Gastroesophageal sphincter (tissue), 4 donors: ENCODE results near the gene SLC4A2. TPM values are rescaled to one million over a fixed set of nuclear protein-coding genes. Genes with fewer than 3 reads are reported as not detected.

Source experiments
- ATAC-seq: fragments of 150-250 bp; one replicate; pipeline ENCODE4 v1.9.1; 2016; ENCODE audit warnings: mild to moderate bottlenecking, moderate library complexity
- H3K27ac ChIP-seq, 4 donors: fragments of 200-600 bp; sonication (generic) in 3 of 4; 1 replicate in 3 of 4; 2 replicates in 1 of 4; pipeline ENCODE4 v1.5.1; 2016 to 2019
- H3K27me3 ChIP-seq: fragments of 200-600 bp; sonication (generic); one replicate; pipeline ENCODE4 v1.5.1; 2019
- H3K36me3 ChIP-seq, 2 donors: fragments of 200-600 bp; sonication (generic); one replicate each; pipeline ENCODE4 v1.5.1; 2019; ENCODE audit warnings: control low read depth in 1 of 2
- H3K4me1 ChIP-seq, 3 donors: fragments of 200-600 bp; sonication (generic); 1 replicate in 2 of 3; 2 replicates in 1 of 3; pipeline ENCODE4 v1.5.1; 2016 to 2019; ENCODE audit warnings: control low read depth in 2 of 3
- H3K4me3 ChIP-seq, 2 donors: fragments of 200-600 bp; sonication (generic); one replicate each; pipeline ENCODE4 v1.5.1; 2019; ENCODE audit warnings: mild to moderate bottlenecking in 1 of 2, moderate library complexity in 1 of 2
- H3K9me3 ChIP-seq, 3 donors: fragments of 200-600 bp; sonication (generic); one replicate each; pipeline ENCODE4 v1.5.1; 2017 to 2019; ENCODE audit warnings: control low read depth in 2 of 3
- EP300 ChIP-seq: sonication (generic); formaldehyde crosslinking; IDR thresholded peaks from one replicate; pipeline ENCODE4 v1.6.1; 2017; ENCODE audit warnings: antibody characterized with exemption, mild to moderate bottlenecking
- POLR2A ChIP-seq, 2 donors: fragments of 450-650 bp; IDR thresholded peaks; one replicate each; pipeline ENCODE4 v1.6.1; 2017; ENCODE audit warnings: antibody characterized with exemption in 2 of 2, mild to moderate bottlenecking in 2 of 2, moderate library complexity in 1 of 2
- POLR2AphosphoS5 ChIP-seq: sonication (generic); formaldehyde crosslinking; IDR thresholded peaks from one replicate; pipeline ENCODE4 v1.6.1; 2017; ENCODE audit warnings: antibody characterized with exemption
- WGBS, 2 donors: methylation state at CpG; one replicate each; pipeline ENCODE4 v1.1.5; 2018; ENCODE audit warnings: low coverage in 1 of 2; 5-methylcytosine and 5-hydroxymethylcytosine counted together
- total RNA-seq, 4 donors: library from RNA; depleted of rRNA; stranded (reverse); fragments of >200 nt; gene quantifications; one replicate each; pipeline ENCODE4 v1.1.0, GENCODE V29; 2016
- TF ChIP-seq, protein P1 (sequence below), 4 experiments: fragments of 200-600 bp in 2 of 4; fragments of 450-650 bp in 2 of 4; sonication (generic) in 1 of 4; IDR thresholded peaks; one replicate each; pipeline ENCODE4 v1.5.1; 2017 to 2019; ENCODE audit warnings: antibody characterized with exemption in 4 of 4, mild to moderate bottlenecking in 2 of 4, moderate library complexity in 2 of 4

The SLC4A2 gene
- total RNA-seq, 4 donors from 2014 or later: 77.8 to 152 (median 95.7) TPM

DNA sequence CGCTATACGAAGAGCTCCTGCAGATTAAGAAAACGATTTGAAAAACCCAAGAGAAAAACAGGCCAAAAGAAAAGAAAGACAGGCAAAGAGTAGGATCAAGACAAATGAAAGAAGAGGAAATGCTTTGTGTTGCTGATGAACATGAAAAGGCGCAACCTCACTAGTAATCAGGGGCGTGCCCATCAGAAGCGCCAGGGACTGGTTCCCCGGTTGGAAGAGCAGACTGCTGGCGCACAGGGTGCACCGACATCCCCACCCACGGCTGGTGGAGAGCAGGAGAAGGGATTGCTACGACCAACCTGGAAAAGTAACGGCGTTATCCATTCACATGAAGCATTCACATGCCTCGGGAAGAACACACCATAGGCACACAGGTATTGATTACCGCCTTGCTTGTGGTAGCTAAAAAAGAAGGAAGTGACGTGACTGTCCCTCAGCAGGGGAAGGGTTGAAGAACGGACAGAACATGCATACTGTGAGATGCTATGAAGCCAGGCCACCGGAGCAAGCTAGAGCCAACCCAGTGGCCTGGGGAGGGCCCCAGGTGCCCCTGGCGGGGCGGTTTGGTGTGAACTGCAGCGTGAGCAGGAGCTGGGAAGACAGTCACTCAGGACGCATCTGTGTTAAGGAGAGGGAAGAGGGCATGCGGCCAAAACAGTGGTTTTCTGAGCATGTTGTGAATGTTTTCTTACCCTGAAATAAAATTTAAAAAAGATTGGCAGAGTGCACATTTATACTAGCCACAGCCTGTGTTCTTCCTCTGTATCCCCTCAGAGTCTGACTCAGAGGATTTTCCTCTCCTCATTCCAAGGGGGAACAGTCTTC is 45.2 kb downstream of the SLC4A2 start:
- no peak for TF ChIP-seq POLR2AphosphoS5
- TF ChIP-seq POLR2A (IDR thresholded peaks at IDR 0.05): no peak
- TF ChIP-seq EP300: no peak
- TF ChIP-seq, protein P1, sequence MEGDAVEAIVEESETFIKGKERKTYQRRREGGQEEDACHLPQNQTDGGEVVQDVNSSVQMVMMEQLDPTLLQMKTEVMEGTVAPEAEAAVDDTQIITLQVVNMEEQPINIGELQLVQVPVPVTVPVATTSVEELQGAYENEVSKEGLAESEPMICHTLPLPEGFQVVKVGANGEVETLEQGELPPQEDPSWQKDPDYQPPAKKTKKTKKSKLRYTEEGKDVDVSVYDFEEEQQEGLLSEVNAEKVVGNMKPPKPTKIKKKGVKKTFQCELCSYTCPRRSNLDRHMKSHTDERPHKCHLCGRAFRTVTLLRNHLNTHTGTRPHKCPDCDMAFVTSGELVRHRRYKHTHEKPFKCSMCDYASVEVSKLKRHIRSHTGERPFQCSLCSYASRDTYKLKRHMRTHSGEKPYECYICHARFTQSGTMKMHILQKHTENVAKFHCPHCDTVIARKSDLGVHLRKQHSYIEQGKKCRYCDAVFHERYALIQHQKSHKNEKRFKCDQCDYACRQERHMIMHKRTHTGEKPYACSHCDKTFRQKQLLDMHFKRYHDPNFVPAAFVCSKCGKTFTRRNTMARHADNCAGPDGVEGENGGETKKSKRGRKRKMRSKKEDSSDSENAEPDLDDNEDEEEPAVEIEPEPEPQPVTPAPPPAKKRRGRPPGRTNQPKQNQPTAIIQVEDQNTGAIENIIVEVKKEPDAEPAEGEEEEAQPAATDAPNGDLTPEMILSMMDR (IDR thresholded peaks at IDR 0.05): no peak
- peaks cover 0 to 22% of the 10 kb centered on the region in 2 donors for H3K36me3 ChIP-seq
- peaks cover 0 to 43% (median 12%) of the 10 kb centered on the region in 3 donors for H3K4me1 ChIP-seq
- H3K27ac ChIP-seq: no peak overlapping the region
- H3K4me3 ChIP-seq: no peak overlapping the region
- H3K9me3 ChIP-seq: no peaks in the 10 kb centered on the region
- 69 to 75% methylated on average over 15 to 17 of the region's 23 CpGs for WGBS, 2 donors
- no peak for ATAC-seq
- no peaks in the 10 kb centered on the region for H3K27me3 ChIP-seq

DNA sequence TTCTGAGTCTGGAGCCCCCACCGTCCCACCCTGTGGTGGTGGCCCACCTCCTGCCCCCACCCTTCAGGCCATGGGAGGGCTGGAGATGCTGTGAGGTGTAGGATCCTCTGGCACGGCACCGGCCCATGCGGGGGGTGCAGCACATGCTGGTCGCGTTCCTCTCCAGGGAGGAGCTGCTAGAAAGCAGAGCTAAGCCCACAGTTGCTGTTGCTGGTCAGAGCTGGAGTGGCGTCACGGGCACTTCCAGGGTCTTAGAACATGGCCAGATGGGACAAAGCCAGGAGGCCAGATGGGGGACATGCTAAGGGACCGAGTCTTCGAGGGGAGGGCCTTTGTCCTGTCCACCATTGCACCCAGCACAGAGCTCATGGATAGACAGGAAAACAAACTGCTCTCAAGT is 48.5 kb downstream of the SLC4A2 start:
- Histone ChIP-seq H3K27me3 (no peaks in the 10 kb centered on the region), H3K36me3 (peaks cover 0 to 22% of the 10 kb centered on the region in 2 donors), H3K4me1 (peaks cover 0 to 38% (median 9%) of the 10 kb centered on the region in 3 donors), H3K27ac (no peak overlapping the region), H3K9me3 (no peaks in the 10 kb centered on the region), H3K4me3 (no peak overlapping the region)
- TF ChIP-seq, protein P1 (IDR thresholded peaks at IDR 0.05): no peak
- TF ChIP-seq POLR2A (IDR thresholded peaks at IDR 0.05) (no peak), EP300 (no peak), POLR2AphosphoS5 (no peak)
- WGBS, 2 donors: 100% methylated on average over 1 of the region's 10 CpGs; no CpG with 5 or more reads in 1 of the 2 donors
- no peak for ATAC-seq

DNA sequence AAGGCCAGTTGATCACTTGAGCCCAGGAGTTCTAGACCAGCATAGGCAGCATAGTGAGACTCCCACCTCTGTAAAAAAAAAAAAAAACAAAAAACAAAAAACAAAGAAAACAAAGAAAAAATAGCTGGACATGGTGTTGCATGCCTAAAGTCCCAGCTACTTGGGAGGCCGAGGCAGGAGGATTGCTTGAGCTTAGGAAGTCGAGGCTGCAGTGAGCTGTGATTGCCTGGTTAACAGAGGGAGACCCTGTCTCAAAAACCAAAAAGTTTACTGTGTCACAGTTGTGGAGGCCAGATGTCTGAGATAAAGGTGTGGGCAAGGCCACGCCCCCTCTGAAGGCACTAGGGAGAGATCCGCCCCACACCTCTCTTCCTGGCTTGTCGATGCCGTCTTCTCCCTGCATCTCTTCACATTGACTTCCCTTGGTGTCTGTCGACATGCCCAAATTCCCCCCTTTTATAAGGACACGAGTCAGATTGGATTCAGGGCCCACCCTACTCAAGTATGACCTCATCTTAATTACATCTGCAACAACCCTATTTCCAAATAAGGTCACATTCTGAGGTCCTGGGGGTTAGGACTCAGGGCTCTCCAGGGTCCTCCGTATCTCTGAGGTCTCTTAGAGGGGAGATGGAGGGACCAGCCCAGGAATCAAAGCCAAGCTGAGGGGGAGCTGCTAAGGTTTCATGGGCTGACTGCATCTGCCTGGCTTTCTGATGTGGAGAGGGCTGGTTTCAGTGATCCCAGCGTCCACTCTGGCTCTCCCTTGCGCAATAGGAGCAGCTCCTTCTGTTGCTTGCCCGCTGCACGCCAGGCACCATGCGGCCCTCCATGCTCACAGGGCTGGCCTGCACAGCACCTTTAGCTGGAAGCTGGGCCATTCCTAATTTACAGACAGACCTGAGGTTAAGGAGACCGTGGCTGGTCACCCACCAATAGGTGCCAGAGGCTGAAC is 50.0 kb downstream of the SLC4A2 start:
- Histone ChIP-seq H3K4me1 (peaks cover 0 to 46% (median 9%) of the 10 kb centered on the region in 3 donors), H3K9me3 (no peaks in the 10 kb centered on the region), H3K27me3 (no peaks in the 10 kb centered on the region), H3K27ac (peak overlapping the region in 2 of 4 donors; percentile 28 to 57), H3K36me3 (peaks cover 0 to 13% of the 10 kb centered on the region in 2 donors), H3K4me3 (no peak overlapping the region)
- peak; percentile 54 for ATAC-seq
- TF ChIP-seq POLR2A (IDR thresholded peaks at IDR 0.05): no peak
- TF ChIP-seq POLR2AphosphoS5: no peak
- TF ChIP-seq, protein P1 (IDR thresholded peaks at IDR 0.05): no peak
- TF ChIP-seq EP300: no peak
- 70 to 78% methylated on average over 2 to 8 of the region's 15 CpGs for whole genome bisulfite sequencing, 2 donors

DNA sequence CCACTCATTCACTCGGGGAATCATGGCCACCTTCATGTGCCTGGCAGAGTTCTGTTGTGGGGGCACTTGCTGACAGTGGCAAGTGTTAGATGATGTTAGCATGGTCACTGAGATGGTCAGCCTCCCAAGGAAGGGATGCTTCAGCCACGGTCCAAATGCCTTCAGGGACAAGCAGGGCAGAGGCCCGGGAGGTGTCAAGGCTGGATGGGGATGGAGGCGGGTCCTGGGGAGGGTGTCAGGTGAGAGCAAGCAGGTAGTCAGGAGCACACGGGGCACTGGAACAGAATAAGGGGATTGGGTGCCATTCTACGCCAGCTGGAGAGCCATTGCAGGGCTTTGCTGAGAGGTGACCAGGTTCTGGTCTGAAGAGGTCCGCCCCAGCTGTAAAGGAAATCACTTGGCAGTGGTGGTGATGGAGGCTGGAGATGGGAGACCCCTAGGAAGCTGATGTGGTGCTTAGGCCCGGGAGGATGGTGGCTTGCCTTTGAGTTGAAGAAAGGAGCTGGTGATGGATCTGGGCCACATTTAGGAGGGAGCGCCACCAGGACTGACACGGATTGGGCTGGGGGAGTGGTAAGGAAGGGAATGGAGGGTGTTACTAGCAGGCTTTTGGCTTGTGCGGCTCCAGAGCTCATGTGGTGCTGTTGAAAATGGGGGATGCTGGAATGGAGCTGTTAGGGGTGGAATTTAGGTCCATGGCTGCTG is 51.0 kb downstream of the SLC4A2 start:
- Histone ChIP-seq H3K4me1 (peaks cover 0 to 45% (median 9%) of the 10 kb centered on the region in 3 donors), H3K4me3 (no peak overlapping the region), H3K36me3 (peaks cover 0 to 6% of the 10 kb centered on the region in 2 donors), H3K9me3 (no peaks in the 10 kb centered on the region), H3K27me3 (no peaks in the 10 kb centered on the region), H3K27ac (peak overlapping the region in 3 of 4 donors; percentile 11 to 57 (median 28))
- ATAC-seq: no peak
- TF ChIP-seq EP300: no peak
- no peak for TF ChIP-seq POLR2A (IDR thresholded peaks at IDR 0.05)
- TF ChIP-seq POLR2AphosphoS5: no peak
- TF ChIP-seq, protein P1 (IDR thresholded peaks at IDR 0.05): no peak
- 61 to 65% methylated on average over 6 to 10 of the region's 11 CpGs for WGBS, 2 donors
